Measurements from ENCODE around the gene TLE4. TPM values are rescaled to one million over a fixed set of nuclear protein-coding genes. Genes with fewer than 3 reads are reported as not detected.
A peak's percentile ranks its signal among the peaks of the same experiment; 100 is the strongest.

TLE4 gene
- polyA plus RNA-seq, 2 of the 4 experiments (the other 2 are of a cell fraction): 14.3 to 23.1 TPM

- TF ChIP-seq KDM1A (IDR thresholded peaks at IDR 0.05; ENCODE audit: low read depth) (no peak), ESRRA (IDR thresholded peaks at IDR 0.05; ENCODE audit: borderline replicate concordance, low read length) (no peak), HDAC2 (IDR thresholded peaks at IDR 0.05) (no peak), ZFP36 (IDR thresholded peaks at IDR 0.05; ENCODE audit: borderline replicate concordance, partially characterized antibody) (no peak), E2F6 (IDR thresholded peaks at IDR 0.05; ENCODE audit: borderline replicate concordance, low read depth) (peak; percentile 84)
These were observed 1.1 kb upstream of the TLE4 start (continued) for GRCh38 chr9:79570448-79571308.

GRCh38 chr9:79572032-79572607 is 355 bp downstream of the TLE4 start:
- Histone ChIP-seq H3K4me2 (peak overlapping the region; percentile 82), H3K4me1 (peaks cover 8% of the 10 kb centered on the region; the same call in 2 of the 3 replicates), H3K27ac (peak overlapping the region; percentile 81 to 92), H3K9me3 (no peaks in the 10 kb centered on the region), H3K4me3 (peak overlapping the region; percentile 94)
- WGBS (ENCODE audit: missing lambda C conversion rate): under 1% methylated on average over 38 of the region's 48 CpGs
- TF ChIP-seq MAZ (IDR thresholded peaks at IDR 0.05; ENCODE audit: borderline replicate concordance, low read depth, low read length): no peak
- 0 out of 5 replicates have a peak, but pooled peaks of 1 of the 2 experiments have one; percentile 3 for TF ChIP-seq JUN (IDR thresholded peaks at IDR 0.05)
- TF ChIP-seq TP53 (CRISPR knock-in tag; IDR thresholded peaks at IDR 0.05): peak; percentile 75; the same call in 1 of the 2 replicates
- ATAC-seq: peak in 1 of 2 experiments; percentile 41; a peak in 4 of 6 replicates
- no peak for DNase-seq (ENCODE audit: low read depth in 1 of 2, low spot score in 1 of 2)
- FAIRE-seq: no peak
- ChIA-PET CTCF (interaction anchor here (1.1 to 1.5 kb wide), 3 partner anchors 99 to 705 kb away, joined by 3 to 4 read pairs (median 3); no protein-coding TSS in a partner anchor), POLR2A (interaction anchor here (0.5 to 1.6 kb wide), 26 partner anchors 11 to 1275 kb away, joined by 3 to 14 read pairs (median 4); partner anchors contain the start of gene PSAT1)

- ChIA-PET CTCF (interaction anchor here (0.6 to 1.5 kb wide), 3 partner anchors 90 to 706 kb away, joined by 3 read pairs; no protein-coding TSS in a partner anchor), POLR2A (interaction anchor here (0.6 to 1.6 kb wide), 12 partner anchors 92 to 1276 kb away, joined by 3 to 14 read pairs (median 3); partner anchors contain the start of gene PSAT1)
- Histone ChIP-seq H3K4me2 (peak overlapping the region; percentile 82), H3K9me3 (no peaks in the 10 kb centered on the region), H3K4me3 (peak overlapping the region; percentile 94), H3K27ac (peak overlapping the region; percentile 81 to 92), H3K4me1 (peaks cover 8% of the 10 kb centered on the region; the same call in 2 of the 3 replicates)
- FAIRE-seq (no peak), ATAC-seq (peak in 1 of 2 experiments; percentile 1; a peak in 1 of 6 replicates), DNase-seq (ENCODE audit: low read depth in 1 of 2, low spot score in 1 of 2) (peak; percentile 25 to 33)
- WGBS (ENCODE audit: missing lambda C conversion rate): 0% methylated on average over 3 of the region's 115 CpGs
- TF ChIP-seq POLR2A (IDR thresholded peaks at IDR 0.05; ENCODE audit: low read length) (no peak), RAD21 (conservative IDR thresholded peaks at IDR 0.05 in 1 of 2, IDR thresholded peaks at IDR 0.05 in 1 of 2) (no peak; a peak in 1 of 5 replicates), KDM5A (IDR thresholded peaks at IDR 0.05) (no peak), HOXB5 (CRISPR knock-in tag; IDR thresholded peaks at IDR 0.05) (no peak), CHD4 (IDR thresholded peaks at IDR 0.05; ENCODE audit: borderline replicate concordance) (no peak), REST (IDR thresholded peaks at IDR 0.05) (no peak), ATOH8 (CRISPR knock-in tag; IDR thresholded peaks at IDR 0.05; ENCODE audit: low read depth) (no peak), RARB (CRISPR knock-in tag; IDR thresholded peaks at IDR 0.05) (no peak), PHF8 (IDR thresholded peaks at IDR 0.05; ENCODE audit: borderline replicate concordance, low read depth) (0 out of 2 replicates have a peak, but pooled peaks have one; percentile 19), CBX8 (IDR thresholded peaks at IDR 0.05) (no peak), CTCF (IDR thresholded peaks at IDR 0.05) (0 out of 3 replicates have a peak, but pooled peaks have one; percentile 21), HMGXB4 (CRISPR knock-in tag; IDR thresholded peaks at IDR 0.05; ENCODE audit: borderline replicate concordance) (no peak), RFX5 (IDR thresholded peaks at IDR 0.05) (no peak)
These were observed 1.0 kb downstream of the TLE4 start for GRCh38 chr9:79572608-79573411.

Data from A549 (cell line).